HG03066 (cell line): ENCODE results near the gene PHEX.
"Not testable (repeated sequence)": the region's sequence is repeated elsewhere in the genome, so short reads cannot be mapped to it uniquely, and the experiment has no call there.

ENCODE experiments used
- ATAC-seq: cut with Tn5 transposase; IDR thresholded peaks from one replicate; pipeline ENCODE4 v1.9.1; 2021; ENCODE audit warnings: low read depth; ENCODE audit not compliant: unreplicated experiment

The PHEX gene

GRCh38 chrX:22203186-22203585, 171.1 kb downstream of the PHEX start:
- ATAC-seq = no peak

- no peak for ATAC-seq
These were observed 174.7 kb downstream of the PHEX start for GRCh38 chrX:22206781-22207180.

GRCh38 chrX:22220941-22221340, 188.8 kb downstream of the PHEX start:
- no peak for ATAC-seq

GRCh38 chrX:22234380-22234779, 202.3 kb downstream of the PHEX start:
- no peak for ATAC-seq

GRCh38 chrX:22237479-22237878, 205.4 kb downstream of the PHEX start:
- ATAC-seq = no peak

- no peak for ATAC-seq
These were observed 214.5 kb downstream of the PHEX start for GRCh38 chrX:22246620-22247019.

- no peak for ATAC-seq
These were observed 215.0 kb downstream of the PHEX start for GRCh38 chrX:22247169-22247568.

GRCh38 chrX:22248401-22248800, 216.3 kb downstream of the PHEX start:
- no peak for ATAC-seq

GRCh38 chrX:22249371-22249770, 217.2 kb downstream of the PHEX start:
- no peak for ATAC-seq

- ATAC-seq = no peak
These were observed 236.6 kb downstream of the PHEX start for GRCh38 chrX:22268706-22269105.

- ATAC-seq = no peak
These were observed 240.5 kb downstream of the PHEX start, which contains the start of gene CBLL2 for GRCh38 chrX:22272613-22273012. CBLL2 (plus strand) TSS chrX:22272913; CDS start chrX:22272992, 79 bp downstream.

- no peak for ATAC-seq
These were observed 241.7 kb downstream of the PHEX start for GRCh38 chrX:22273714-22274317.

GRCh38 chrX:22276781-22277180, 244.7 kb downstream of the PHEX start:
- ATAC-seq = no peak

GRCh38 chrX:22278375-22278774, 246.2 kb downstream of the PHEX start:
- ATAC-seq = no peak

- ATAC-seq = not testable (repeated sequence)
These were observed 257.1 kb downstream of the PHEX start for GRCh38 chrX:22289209-22289608.

- no peak for ATAC-seq
These were observed 264.7 kb downstream of the PHEX start for GRCh38 chrX:22296871-22297270.

GRCh38 chrX:22300130-22300529, 268.0 kb downstream of the PHEX start:
- no peak for ATAC-seq
